Measurements from ENCODE around the gene TRAK1.

The TRAK1 gene

GRCh38 chr3:42070089-42070488 lies 21.1 kb upstream of the TRAK1 start:
- Histone ChIP-seq H2BK12ac (ENCODE audit: low read length) (no peak overlapping the region), H3K18ac (ENCODE audit: low read length) (no peak overlapping the region), H3K23ac (ENCODE audit: low read length) (no peak overlapping the region), H3K4me1 (ENCODE audit: control insufficient read depth in 1 of 2, insufficient read depth in 2 of 2, low read length in 2 of 2) (peaks cover 24 to 38% of the 10 kb centered on the region in 2 experiments), H3K27ac (ENCODE audit: low read depth, low read length) (no peak overlapping the region), H4K91ac (ENCODE audit: low read depth, low read length) (no peak overlapping the region), H3K79me1 (ENCODE audit: low read length) (peaks cover 15% of the 10 kb centered on the region), H3K79me2 (ENCODE audit: control insufficient read depth, insufficient read depth, low read length, poor library complexity) (peaks cover 3% of the 10 kb centered on the region), H2BK120ac (ENCODE audit: insufficient read depth, low read length, poor library complexity) (no peak overlapping the region), H2AFZ (ENCODE audit: insufficient read depth, low read length, poor library complexity) (no peak overlapping the region), H3K14ac (ENCODE audit: low read length) (no peak overlapping the region), H3K27me3 (ENCODE audit: insufficient read depth, low read length) (no peaks in the 10 kb centered on the region), H4K12ac (ENCODE audit: low read depth, low read length) (no peak overlapping the region), H3K4me2 (ENCODE audit: low read length) (no peak overlapping the region), H3K4ac (ENCODE audit: low read depth, low read length) (no peak overlapping the region), H2AK5ac (ENCODE audit: low read length) (no peak overlapping the region), H3K9me3 (ENCODE audit: insufficient read depth, low read depth, low read length) (peaks cover 3% of the 10 kb centered on the region), H2BK5ac (ENCODE audit: low read depth, low read length, poor library complexity) (no peak overlapping the region), H3K36me3 (ENCODE audit: control insufficient read depth in 1 of 2, insufficient read depth in 2 of 2, low read length in 2 of 2) (no peaks in the 10 kb centered on the region), H4K8ac (ENCODE audit: low read depth, low read length) (no peak overlapping the region), H3K9ac (ENCODE audit: low read length) (no peak overlapping the region), H3K4me3 (ENCODE audit: low read depth, low read length) (no peak overlapping the region)
- WGBS (ENCODE audit: extremely low coverage, insufficient coverage, insufficient read length), result no CpG with 5 or more reads among the region's 2 CpGs
- DNase-seq, result no peak

DNA sequence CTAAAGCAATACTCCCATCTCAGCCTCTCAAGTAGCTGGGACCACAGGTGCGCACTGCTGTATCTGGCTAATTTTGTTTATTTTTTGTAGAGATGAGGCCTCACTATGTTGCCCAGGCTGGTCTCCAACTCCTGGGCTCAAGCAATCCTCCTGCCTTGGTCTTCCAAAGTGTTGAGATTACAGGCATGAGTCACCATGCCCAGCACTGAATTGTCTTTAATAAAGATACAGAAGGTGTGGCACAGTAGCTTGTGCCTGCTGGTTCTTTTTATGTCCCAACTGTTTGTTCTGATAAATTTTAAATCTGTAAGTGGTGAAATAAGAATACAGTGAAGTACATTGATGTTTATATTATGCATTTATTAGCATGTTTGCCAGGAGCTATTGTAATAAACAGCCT lies 20.6 kb upstream of the TRAK1 start:
- H3K4me1 ChIP-seq (ENCODE audit: control insufficient read depth in 1 of 2, insufficient read depth in 2 of 2, low read length in 2 of 2), result peaks cover 24 to 38% of the 10 kb centered on the region in 2 experiments
- H3K4me2 ChIP-seq (ENCODE audit: low read length), result no peak overlapping the region
- H3K79me2 ChIP-seq (ENCODE audit: control insufficient read depth, insufficient read depth, low read length, poor library complexity), result peaks cover 3% of the 10 kb centered on the region
- no CpG with 5 or more reads among the region's 1 CpG for WGBS (ENCODE audit: extremely low coverage, insufficient coverage, insufficient read length)
- no peak overlapping the region for H3K18ac ChIP-seq (ENCODE audit: low read length)
- no peak overlapping the region for H4K91ac ChIP-seq (ENCODE audit: low read depth, low read length)
- H3K23ac ChIP-seq (ENCODE audit: low read length), result no peak overlapping the region
- H3K14ac ChIP-seq (ENCODE audit: low read length), result no peak overlapping the region
- no peak for DNase-seq
- H2BK12ac ChIP-seq (ENCODE audit: low read length), result no peak overlapping the region
- H3K36me3 ChIP-seq (ENCODE audit: control insufficient read depth in 1 of 2, insufficient read depth in 2 of 2, low read length in 2 of 2), result no peaks in the 10 kb centered on the region
- no peak overlapping the region for H4K12ac ChIP-seq (ENCODE audit: low read depth, low read length)
- no peak overlapping the region for H3K4ac ChIP-seq (ENCODE audit: low read depth, low read length)
- no peak overlapping the region for H3K4me3 ChIP-seq (ENCODE audit: low read depth, low read length)
- no peak overlapping the region for H2BK120ac ChIP-seq (ENCODE audit: insufficient read depth, low read length, poor library complexity)
- peaks cover 3% of the 10 kb centered on the region for H3K9me3 ChIP-seq (ENCODE audit: insufficient read depth, low read depth, low read length)
- H3K27me3 ChIP-seq (ENCODE audit: insufficient read depth, low read length), result no peaks in the 10 kb centered on the region
- H3K9ac ChIP-seq (ENCODE audit: low read length), result no peak overlapping the region
- H2BK5ac ChIP-seq (ENCODE audit: low read depth, low read length, poor library complexity), result no peak overlapping the region
- no peak overlapping the region for H4K8ac ChIP-seq (ENCODE audit: low read depth, low read length)
- no peak overlapping the region for H2AK5ac ChIP-seq (ENCODE audit: low read length)
- no peak overlapping the region for H3K27ac ChIP-seq (ENCODE audit: low read depth, low read length)
- peaks cover 15% of the 10 kb centered on the region for H3K79me1 ChIP-seq (ENCODE audit: low read length)
- no peak overlapping the region for H2AFZ ChIP-seq (ENCODE audit: insufficient read depth, low read length, poor library complexity)

GRCh38 chr3:42071904-42072812 lies 19.0 kb upstream of the TRAK1 start:
- H3K4ac ChIP-seq (ENCODE audit: low read depth, low read length), result peak overlapping the region; percentile 44
- peak overlapping the region; percentile 6 for H3K4me2 ChIP-seq (ENCODE audit: low read length)
- H2BK12ac ChIP-seq (ENCODE audit: low read length), result peak overlapping the region; percentile 79
- peak overlapping the region; percentile 76 for H2BK5ac ChIP-seq (ENCODE audit: low read depth, low read length, poor library complexity)
- DNase-seq, result peak in 1 of 2 donors; percentile 27
- no peak overlapping the region for H3K23ac ChIP-seq (ENCODE audit: low read length)
- H3K9me3 ChIP-seq (ENCODE audit: insufficient read depth, low read depth, low read length), result peaks cover 3% of the 10 kb centered on the region
- peaks cover 20 to 32% of the 10 kb centered on the region in 2 experiments for H3K4me1 ChIP-seq (ENCODE audit: control insufficient read depth in 1 of 2, insufficient read depth in 2 of 2, low read length in 2 of 2)
- no peaks in the 10 kb centered on the region for H3K36me3 ChIP-seq (ENCODE audit: control insufficient read depth in 1 of 2, insufficient read depth in 2 of 2, low read length in 2 of 2)
- peak overlapping the region; percentile 92 for H2AK5ac ChIP-seq (ENCODE audit: low read length)
- H3K79me1 ChIP-seq (ENCODE audit: low read length), result peaks cover 15% of the 10 kb centered on the region
- peak overlapping the region; percentile 65 for H4K8ac ChIP-seq (ENCODE audit: low read depth, low read length)
- H4K91ac ChIP-seq (ENCODE audit: low read depth, low read length), result peak overlapping the region; percentile 65
- no peak overlapping the region for H3K9ac ChIP-seq (ENCODE audit: low read length)
- H4K12ac ChIP-seq (ENCODE audit: low read depth, low read length), result no peak overlapping the region
- H2AFZ ChIP-seq (ENCODE audit: insufficient read depth, low read length, poor library complexity), result peak overlapping the region; percentile 44
- peak overlapping the region; percentile 84 for H3K14ac ChIP-seq (ENCODE audit: low read length)
- H2BK120ac ChIP-seq (ENCODE audit: insufficient read depth, low read length, poor library complexity), result peak overlapping the region; percentile 77
- WGBS (ENCODE audit: extremely low coverage, insufficient coverage, insufficient read length), result no CpG with 5 or more reads among the region's 17 CpGs
- H3K4me3 ChIP-seq (ENCODE audit: low read depth, low read length), result no peak overlapping the region
- H3K27ac ChIP-seq (ENCODE audit: low read depth, low read length), result peak overlapping the region; percentile 54
- no peaks in the 10 kb centered on the region for H3K27me3 ChIP-seq (ENCODE audit: insufficient read depth, low read length)
- H3K79me2 ChIP-seq (ENCODE audit: control insufficient read depth, insufficient read depth, low read length, poor library complexity), result peaks cover 3% of the 10 kb centered on the region
- peak overlapping the region; percentile 77 for H3K18ac ChIP-seq (ENCODE audit: low read length)

GRCh38 chr3:42072831-42073301 lies 18.3 kb upstream of the TRAK1 start:
- H3K9ac ChIP-seq (ENCODE audit: low read length), result peak overlapping the region; percentile 50
- no peak overlapping the region for H3K23ac ChIP-seq (ENCODE audit: low read length)
- H2BK12ac ChIP-seq (ENCODE audit: low read length), result no peak overlapping the region
- no peaks in the 10 kb centered on the region for H3K36me3 ChIP-seq (ENCODE audit: control insufficient read depth in 1 of 2, insufficient read depth in 2 of 2, low read length in 2 of 2)
- H3K4me3 ChIP-seq (ENCODE audit: low read depth, low read length), result no peak overlapping the region
- no peak overlapping the region for H2BK120ac ChIP-seq (ENCODE audit: insufficient read depth, low read length, poor library complexity)
- H4K8ac ChIP-seq (ENCODE audit: low read depth, low read length), result no peak overlapping the region
- H2BK5ac ChIP-seq (ENCODE audit: low read depth, low read length, poor library complexity), result no peak overlapping the region
- peak overlapping the region; percentile 91 for H3K18ac ChIP-seq (ENCODE audit: low read length)
- peaks cover 20 to 33% of the 10 kb centered on the region in 2 experiments for H3K4me1 ChIP-seq (ENCODE audit: control insufficient read depth in 1 of 2, insufficient read depth in 2 of 2, low read length in 2 of 2)
- peak overlapping the region; percentile 6 for H3K4me2 ChIP-seq (ENCODE audit: low read length)
- peaks cover 3% of the 10 kb centered on the region for H3K79me2 ChIP-seq (ENCODE audit: control insufficient read depth, insufficient read depth, low read length, poor library complexity)
- no peak for DNase-seq
- no peak overlapping the region for H4K12ac ChIP-seq (ENCODE audit: low read depth, low read length)
- no peaks in the 10 kb centered on the region for H3K27me3 ChIP-seq (ENCODE audit: insufficient read depth, low read length)
- H3K27ac ChIP-seq (ENCODE audit: low read depth, low read length), result peak overlapping the region; percentile 45
- H2AK5ac ChIP-seq (ENCODE audit: low read length), result no peak overlapping the region
- peak overlapping the region; percentile 70 for H3K4ac ChIP-seq (ENCODE audit: low read depth, low read length)
- WGBS (ENCODE audit: extremely low coverage, insufficient coverage, insufficient read length), result no CpG with 5 or more reads among the region's 7 CpGs
- peaks cover 3% of the 10 kb centered on the region for H3K9me3 ChIP-seq (ENCODE audit: insufficient read depth, low read depth, low read length)
- no peak overlapping the region for H4K91ac ChIP-seq (ENCODE audit: low read depth, low read length)
- H3K14ac ChIP-seq (ENCODE audit: low read length), result peak overlapping the region; percentile 28
- H2AFZ ChIP-seq (ENCODE audit: insufficient read depth, low read length, poor library complexity), result no peak overlapping the region
- peaks cover 15% of the 10 kb centered on the region for H3K79me1 ChIP-seq (ENCODE audit: low read length)

All from trophoblast cell (in vitro differentiated cells and primary cell).